ENCODE data around the gene ADCY3.

Gene ADCY3

DNA sequence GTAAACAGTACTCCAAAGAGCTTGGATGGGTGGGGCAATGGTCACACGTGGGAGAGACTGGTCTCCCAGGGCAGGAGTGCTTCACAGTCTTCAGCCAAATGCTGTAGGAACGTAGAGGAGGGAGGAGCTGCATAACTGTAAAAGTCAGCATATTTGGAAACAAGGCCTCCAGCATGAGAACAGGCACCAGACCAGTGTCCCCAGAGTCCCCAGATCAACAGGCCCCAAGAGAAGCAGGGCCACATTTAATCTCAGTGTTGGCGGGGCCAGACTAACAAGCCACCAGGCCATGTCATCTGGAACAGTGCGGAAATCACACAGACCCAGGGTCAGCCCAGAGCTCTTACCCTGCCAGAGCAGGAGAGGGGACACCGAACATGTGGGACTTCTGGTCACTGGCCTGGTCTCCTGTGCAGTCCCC is 63.2 kb downstream of the ADCY3 start:
- Histone ChIP-seq H3F3A (ENCODE audit: low read depth) (no peaks in the 10 kb centered on the region), H3K9me3 (ENCODE audit: insufficient read depth, low read depth, low read length) (no peaks in the 10 kb centered on the region), H4K20me1 (ENCODE audit: insufficient read depth, low read length, poor library complexity, severe bottlenecking) (no peaks in the 10 kb centered on the region), H3K9me2 (replicated peaks; ENCODE audit: low read depth, low read length) (no peaks in the 10 kb centered on the region), H3K4me2 (ENCODE audit: low read depth, low read length, poor library complexity, severe bottlenecking) (no peak overlapping the region), H3K36me3 (ENCODE audit: insufficient read depth, low read length) (peaks cover 28% of the 10 kb centered on the region; the same call in 1 of the 2 replicates), H2AFZ (ENCODE audit: low read length) (no peak overlapping the region), H3K4me3 (ENCODE audit: low read length, poor library complexity, severe bottlenecking) (no peak overlapping the region), H3K4me1 (ENCODE audit: insufficient read depth, low read length, poor library complexity, severe bottlenecking) (no peaks in the 10 kb centered on the region), H3K9ac (ENCODE audit: low read depth, low read length, poor library complexity, severe bottlenecking) (no peak overlapping the region), H3K27me3 (ENCODE audit: insufficient read depth, low read length, poor library complexity, severe bottlenecking) (no peaks in the 10 kb centered on the region), H3K79me2 (ENCODE audit: insufficient read depth, low read length) (peaks cover 6% of the 10 kb centered on the region)
- no peak for TF ChIP-seq EZH2phosphoT487 (IDR thresholded peaks at IDR 0.05; ENCODE audit: borderline replicate concordance)
- TF ChIP-seq CTCF (conservative IDR thresholded peaks at IDR 0.05; ENCODE audit: low read length): no peak

GRCh38 chr2:24855726-24856125 is 64.3 kb downstream of the ADCY3 start:
- Histone ChIP-seq H3K27me3 (ENCODE audit: insufficient read depth, low read length, poor library complexity, severe bottlenecking) (no peaks in the 10 kb centered on the region), H3K4me2 (ENCODE audit: low read depth, low read length, poor library complexity, severe bottlenecking) (no peak overlapping the region), H3F3A (ENCODE audit: low read depth) (no peaks in the 10 kb centered on the region), H2AFZ (ENCODE audit: low read length) (no peak overlapping the region), H3K4me1 (ENCODE audit: insufficient read depth, low read length, poor library complexity, severe bottlenecking) (no peaks in the 10 kb centered on the region), H3K79me2 (ENCODE audit: insufficient read depth, low read length) (peaks cover 6% of the 10 kb centered on the region), H4K20me1 (ENCODE audit: insufficient read depth, low read length, poor library complexity, severe bottlenecking) (no peaks in the 10 kb centered on the region), H3K9me2 (replicated peaks; ENCODE audit: low read depth, low read length) (no peaks in the 10 kb centered on the region), H3K36me3 (ENCODE audit: insufficient read depth, low read length) (peaks cover 27% of the 10 kb centered on the region; the same call in 1 of the 2 replicates), H3K9ac (ENCODE audit: low read depth, low read length, poor library complexity, severe bottlenecking) (no peak overlapping the region), H3K9me3 (ENCODE audit: insufficient read depth, low read depth, low read length) (no peaks in the 10 kb centered on the region), H3K4me3 (ENCODE audit: low read length, poor library complexity, severe bottlenecking) (no peak overlapping the region)
- no peak for TF ChIP-seq CTCF (conservative IDR thresholded peaks at IDR 0.05; ENCODE audit: low read length)
- no peak for TF ChIP-seq EZH2phosphoT487 (IDR thresholded peaks at IDR 0.05; ENCODE audit: borderline replicate concordance)

DNA sequence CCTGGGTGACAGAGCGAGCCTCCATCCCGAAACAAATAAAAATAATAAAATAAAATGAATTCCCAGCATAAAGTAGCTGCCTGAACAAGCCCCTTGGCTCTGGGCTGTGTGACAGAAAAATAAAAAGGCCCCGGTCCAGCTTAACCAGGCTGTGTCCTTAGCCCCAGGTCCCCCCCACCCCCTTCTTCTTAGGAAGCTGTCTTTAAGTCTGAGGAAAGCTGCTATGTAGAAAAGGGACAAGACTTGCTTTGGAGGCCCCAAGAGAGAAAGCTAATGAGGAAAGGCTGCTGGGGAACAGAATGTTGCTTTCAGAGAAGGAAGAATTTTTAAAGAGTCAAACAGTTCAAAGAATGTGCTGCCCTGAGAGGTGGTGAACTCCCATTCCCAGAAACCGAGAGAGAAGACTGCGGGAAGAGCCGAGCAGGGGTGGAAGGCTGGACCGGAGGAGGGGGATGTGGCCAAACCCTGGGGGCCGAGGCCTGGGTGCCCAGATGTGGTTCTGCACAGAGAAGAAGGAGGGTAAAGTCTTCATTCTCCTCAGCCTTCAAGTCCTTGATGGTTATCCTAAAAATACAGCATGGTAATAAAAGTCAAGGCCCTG is 64.9 kb downstream of the ADCY3 start:
- H2AFZ ChIP-seq (ENCODE audit: low read length): no peak overlapping the region
- no peaks in the 10 kb centered on the region for H3F3A ChIP-seq (ENCODE audit: low read depth)
- no peak overlapping the region for H3K9ac ChIP-seq (ENCODE audit: low read depth, low read length, poor library complexity, severe bottlenecking)
- peaks cover 23% of the 10 kb centered on the region; the same call in 1 of the 2 replicates for H3K36me3 ChIP-seq (ENCODE audit: insufficient read depth, low read length)
- H4K20me1 ChIP-seq (ENCODE audit: insufficient read depth, low read length, poor library complexity, severe bottlenecking): no peaks in the 10 kb centered on the region
- TF ChIP-seq EZH2phosphoT487 (IDR thresholded peaks at IDR 0.05; ENCODE audit: borderline replicate concordance) (no peak), CTCF (conservative IDR thresholded peaks at IDR 0.05; ENCODE audit: low read length) (no peak)
- no peaks in the 10 kb centered on the region for H3K27me3 ChIP-seq (ENCODE audit: insufficient read depth, low read length, poor library complexity, severe bottlenecking)
- H3K4me2 ChIP-seq (ENCODE audit: low read depth, low read length, poor library complexity, severe bottlenecking): no peak overlapping the region
- H3K4me3 ChIP-seq (ENCODE audit: low read length, poor library complexity, severe bottlenecking): no peak overlapping the region
- H3K79me2 ChIP-seq (ENCODE audit: insufficient read depth, low read length): peaks cover 6% of the 10 kb centered on the region
- H3K9me3 ChIP-seq (ENCODE audit: insufficient read depth, low read depth, low read length): no peaks in the 10 kb centered on the region
- no peaks in the 10 kb centered on the region for H3K9me2 ChIP-seq (replicated peaks; ENCODE audit: low read depth, low read length)
- H3K4me1 ChIP-seq (ENCODE audit: insufficient read depth, low read length, poor library complexity, severe bottlenecking): no peaks in the 10 kb centered on the region

All from Loucy (cell line).